Progenitor cell of endocrine pancreas (in vitro differentiated cells): ENCODE data around the gene UBAP2L. TPM values are rescaled to one million over a fixed set of nuclear protein-coding genes. Genes with fewer than 3 reads are reported as not detected.

Source experiments
- DNase-seq: peaks from one replicate; pipeline ENCODE4 v3.0.0; 2021; ENCODE audit warnings: low spot score; ENCODE audit not compliant: unreplicated experiment
- H3K27ac Mint-ChIP-seq: 2 replicates; pipeline ENCODE4 v1.8.0; 2021; ENCODE audit warnings: mild to moderate bottlenecking, moderate library complexity, mixed read lengths
- H3K27me3 Mint-ChIP-seq: 2 replicates; pipeline ENCODE4 v1.8.0; 2021; ENCODE audit warnings: mixed read lengths
- H3K36me3 Mint-ChIP-seq: 2 replicates; pipeline ENCODE4 v1.8.0; 2022; ENCODE audit warnings: mixed read lengths; ENCODE audit not compliant: insufficient read depth
- H3K4me1 Mint-ChIP-seq: 2 replicates; pipeline ENCODE4 v1.8.0; 2021; ENCODE audit warnings: low read depth, mixed read lengths
- H3K4me3 Mint-ChIP-seq: 2 replicates; pipeline ENCODE4 v1.8.0; 2021; ENCODE audit warnings: low read depth, mild to moderate bottlenecking, moderate library complexity, mixed read lengths
- H3K9me3 Mint-ChIP-seq: 2 replicates; pipeline ENCODE4 v1.8.0; 2021; ENCODE audit warnings: low read depth, mixed read lengths
- CTCF ChIP-seq: fragments of 200-600 bp; sonication (generic); IDR thresholded peaks from one replicate; pipeline ENCODE4 v1.5.0; 2021; ENCODE audit warnings: antibody characterized with exemption, mild to moderate bottlenecking; ENCODE audit not compliant: unreplicated experiment
- total RNA-seq: library from RNA; stranded (reverse); gene quantifications from 2 replicates; pipeline ENCODE4 v1.2.1, GENCODE V29; 2021

UBAP2L gene
- total RNA-seq, 1 donor from 2014 or later = 268 TPM

- Mint-ChIP-seq H3K4me1 (no peaks in the 10 kb centered on the region), H3K27me3 (no peaks in the 10 kb centered on the region), H3K27ac (peak overlapping the region; percentile 73), H3K4me3 (no peak overlapping the region), H3K36me3 (peaks cover 29% of the 10 kb centered on the region), H3K9me3 (no peaks in the 10 kb centered on the region)
- TF ChIP-seq CTCF = no peak
- DNase-seq = no peak
These were observed 43.7 kb downstream of the UBAP2L start for GRCh38 chr1:154264454-154264853.

- H3K27ac Mint-ChIP-seq = no peak overlapping the region
- no peaks in the 10 kb centered on the region for H3K9me3 Mint-ChIP-seq
- peaks cover 29% of the 10 kb centered on the region for H3K36me3 Mint-ChIP-seq
These were observed 44.8 kb downstream of the UBAP2L start for GRCh38 chr1:154265586-154265985.

GRCh38 chr1:154270833-154271232 is 50.1 kb downstream of the UBAP2L start:
- no peak overlapping the region for H3K27ac Mint-ChIP-seq
- H3K36me3 Mint-ChIP-seq = peaks cover 11% of the 10 kb centered on the region
- no peaks in the 10 kb centered on the region for H3K27me3 Mint-ChIP-seq
- H3K9me3 Mint-ChIP-seq = no peaks in the 10 kb centered on the region
- no peak for TF ChIP-seq CTCF
- peaks cover 15% of the 10 kb centered on the region for H3K4me1 Mint-ChIP-seq
- no peak for DNase-seq
- peak overlapping the region; percentile 61 for H3K4me3 Mint-ChIP-seq

More at GRCh38 chr1:154265586-154265985, 44.8 kb downstream of the UBAP2L start:
- Mint-ChIP-seq H3K27me3 (no peaks in the 10 kb centered on the region), H3K4me1 (no peaks in the 10 kb centered on the region), H3K4me3 (no peak overlapping the region)
- TF ChIP-seq CTCF = no peak
- DNase-seq = no peak

- no peaks in the 10 kb centered on the region for H3K9me3 Mint-ChIP-seq
- no peaks in the 10 kb centered on the region for H3K27me3 Mint-ChIP-seq
- DNase-seq = peak; percentile 80
- peak within 1 kb of the TSS; percentile 98 for H3K4me3 Mint-ChIP-seq
- peak within 1 kb of the TSS; percentile 98 for H3K27ac Mint-ChIP-seq
- H3K4me1 Mint-ChIP-seq = peaks cover 15% of the 10 kb centered on the region
- TF ChIP-seq CTCF = peak; percentile 91
- H3K36me3 Mint-ChIP-seq = peaks cover 11% of the 10 kb centered on the region
These were observed 51.7 kb downstream of the UBAP2L start, which contains the start of gene HAX1 for GRCh38 chr1:154272217-154272998. TSS of gene HAX1 (plus strand) at chr1:154272629. CDS start at chr1:154272724, 95 bp downstream.

- peak overlapping the region; percentile 98 for H3K27ac Mint-ChIP-seq
- no peaks in the 10 kb centered on the region for H3K27me3 Mint-ChIP-seq
- H3K4me1 Mint-ChIP-seq = peaks cover 15% of the 10 kb centered on the region
- H3K36me3 Mint-ChIP-seq = peaks cover 11% of the 10 kb centered on the region
- no peak for DNase-seq
- peak overlapping the region; percentile 98 for H3K4me3 Mint-ChIP-seq
- no peak for TF ChIP-seq CTCF
- no peaks in the 10 kb centered on the region for H3K9me3 Mint-ChIP-seq
These were observed 52.3 kb downstream of the UBAP2L start for GRCh38 chr1:154272999-154273563.
